SU-DHL-6 (cell line): ENCODE measurements around the gene RPL12.

Experiments used
- CTCF ChIP-seq: fragments of 200-600 bp; sonication (generic); IDR thresholded peaks from one replicate; pipeline ENCODE4 v1.5.1; 2017; ENCODE audit warnings: antibody characterized with exemption, mild to moderate bottlenecking, low read length, moderate library complexity; ENCODE audit not compliant: insufficient read depth, poor library complexity, severe bottlenecking
- EZH2phosphoT487 ChIP-seq: fragments of 200-600 bp; sonication (generic), shearing (Covaris generic); conservative IDR thresholded peaks from 2 replicates; pipeline ENCODE4 v1.6.1; 2018; ENCODE audit warnings: mild to moderate bottlenecking, antibody characterized with exemption, low read length, moderate library complexity, mixed read lengths

DNA sequence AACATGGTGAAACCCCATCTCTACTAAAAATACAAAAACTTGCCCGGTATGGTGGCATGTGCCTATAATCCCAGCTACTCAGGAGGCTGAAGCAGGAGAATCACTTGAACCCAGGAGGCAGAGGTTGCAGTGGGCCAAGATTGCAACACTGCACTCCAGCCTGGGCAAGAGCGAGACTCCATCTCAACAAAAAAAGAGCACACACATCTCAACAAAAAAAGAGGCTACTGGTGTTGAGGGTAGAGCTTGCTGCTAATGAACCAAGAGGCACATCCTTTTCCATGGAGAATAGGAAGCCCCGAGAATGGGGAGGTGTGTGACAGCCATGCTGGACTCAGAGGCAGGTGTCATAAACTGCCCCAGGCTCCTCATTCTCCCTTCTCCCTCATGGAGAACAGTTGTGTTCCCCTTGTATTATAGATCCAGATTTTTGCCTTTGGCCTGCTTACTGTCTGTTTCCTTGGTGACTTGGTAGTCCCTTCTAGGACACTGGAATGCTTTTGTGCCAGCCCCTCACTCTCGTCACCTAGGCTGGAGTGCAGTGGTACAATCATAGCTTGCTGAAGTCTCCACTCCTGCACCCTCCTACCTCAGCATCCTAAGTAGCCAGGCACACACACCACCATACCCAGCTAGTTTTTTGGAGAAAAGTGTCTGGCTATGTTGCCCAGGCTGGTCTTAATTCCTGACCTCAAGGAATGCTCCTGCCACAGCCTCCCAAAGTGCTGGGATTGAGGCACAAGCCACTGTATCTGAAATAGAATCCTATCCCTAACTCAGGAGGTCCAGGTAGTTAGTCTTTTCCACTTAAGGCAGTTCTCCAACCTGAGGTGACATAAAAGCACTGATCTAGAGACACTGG is 5.1 kb downstream of the RPL12 start:
- no peak for TF ChIP-seq CTCF
- TF ChIP-seq EZH2phosphoT487 = no peak
